Activated CD8-positive, alpha-beta memory T cell treated with anti-CD3 and anti-CD28 coated beads for 24 hours (primary cell): ENCODE data around the gene TMEM59.
A peak's percentile ranks its signal among the peaks of the same experiment; 100 is the strongest.
"Not testable (repeated sequence)": the region's sequence is repeated elsewhere in the genome, so short reads cannot be mapped to it uniquely, and the experiment has no call there.

Experiments used
- DNase-seq: peaks from one replicate; pipeline ENCODE4 v3.0.0-alpha.2; 2020

Gene TMEM59

DNA sequence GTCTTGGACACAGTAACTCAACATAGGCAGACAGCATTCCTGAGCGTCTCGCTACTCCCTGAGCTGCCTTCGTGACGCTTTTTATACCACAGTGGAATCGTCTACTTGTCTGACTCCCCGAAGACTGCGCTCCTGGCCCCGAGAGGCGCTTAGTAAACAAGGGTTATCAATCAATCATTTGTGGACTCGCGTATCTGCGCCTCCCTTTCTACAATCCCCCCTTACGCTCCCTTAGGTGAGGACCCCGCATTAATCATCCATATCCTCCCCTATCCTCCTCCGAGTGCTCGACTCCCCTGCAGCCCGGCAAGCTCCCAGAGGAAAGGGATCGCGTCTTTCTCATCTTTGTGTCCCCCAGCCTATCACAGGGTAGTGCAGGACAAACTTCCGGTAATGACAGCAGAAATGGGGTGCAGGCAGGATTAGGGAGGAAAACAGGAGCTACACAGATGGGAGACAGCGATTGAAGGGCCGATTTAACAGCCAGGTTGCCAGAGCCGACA lies 522 bp downstream of the TMEM59 start:
- no peak for DNase-seq

DNA sequence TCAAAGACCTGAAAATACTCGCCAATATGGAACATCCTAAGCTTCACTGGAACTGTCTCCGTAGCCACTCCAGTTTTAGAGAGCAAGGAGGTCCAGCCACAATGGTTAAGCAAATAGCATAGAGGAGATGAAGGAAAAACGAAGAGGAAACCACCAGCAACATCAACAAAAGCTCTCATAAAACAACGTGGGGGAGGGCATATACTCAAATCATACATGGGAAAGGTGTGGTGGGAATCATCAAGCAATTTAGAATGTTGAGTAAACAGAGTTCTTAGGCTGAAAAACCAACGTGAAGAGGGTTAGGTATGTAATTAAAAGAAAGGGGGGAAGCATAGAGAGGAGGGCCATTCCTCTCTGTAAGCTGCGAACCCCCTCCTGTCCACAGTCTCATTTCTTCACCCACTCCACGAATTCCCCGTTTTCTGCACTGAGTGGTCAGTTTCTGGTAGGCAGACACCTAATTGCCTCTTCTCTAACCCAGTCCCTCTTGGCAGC lies 1.0 kb downstream of the TMEM59 start:
- no peak for DNase-seq

DNA sequence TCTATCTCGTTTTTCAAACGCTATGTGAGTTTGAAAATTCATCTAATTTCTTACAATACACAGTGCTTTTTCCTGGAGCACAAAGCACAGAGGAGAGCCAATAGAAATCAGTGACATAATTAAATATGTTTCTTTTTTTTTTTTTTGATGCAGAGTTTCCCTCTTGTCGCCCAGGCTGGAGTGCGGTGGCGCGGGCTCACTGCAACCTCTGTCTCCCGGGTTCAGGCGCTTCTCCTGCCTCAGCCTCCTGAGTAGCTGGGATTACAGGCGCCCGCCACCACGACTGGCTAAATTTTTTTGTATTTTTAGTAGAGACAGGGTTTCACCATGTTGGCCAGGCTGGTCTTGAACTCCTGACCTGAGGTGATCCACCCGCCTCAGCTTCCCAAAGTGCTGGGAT lies 2.6 kb downstream of the TMEM59 start:
- DNase-seq, result not testable (repeated sequence)

DNA sequence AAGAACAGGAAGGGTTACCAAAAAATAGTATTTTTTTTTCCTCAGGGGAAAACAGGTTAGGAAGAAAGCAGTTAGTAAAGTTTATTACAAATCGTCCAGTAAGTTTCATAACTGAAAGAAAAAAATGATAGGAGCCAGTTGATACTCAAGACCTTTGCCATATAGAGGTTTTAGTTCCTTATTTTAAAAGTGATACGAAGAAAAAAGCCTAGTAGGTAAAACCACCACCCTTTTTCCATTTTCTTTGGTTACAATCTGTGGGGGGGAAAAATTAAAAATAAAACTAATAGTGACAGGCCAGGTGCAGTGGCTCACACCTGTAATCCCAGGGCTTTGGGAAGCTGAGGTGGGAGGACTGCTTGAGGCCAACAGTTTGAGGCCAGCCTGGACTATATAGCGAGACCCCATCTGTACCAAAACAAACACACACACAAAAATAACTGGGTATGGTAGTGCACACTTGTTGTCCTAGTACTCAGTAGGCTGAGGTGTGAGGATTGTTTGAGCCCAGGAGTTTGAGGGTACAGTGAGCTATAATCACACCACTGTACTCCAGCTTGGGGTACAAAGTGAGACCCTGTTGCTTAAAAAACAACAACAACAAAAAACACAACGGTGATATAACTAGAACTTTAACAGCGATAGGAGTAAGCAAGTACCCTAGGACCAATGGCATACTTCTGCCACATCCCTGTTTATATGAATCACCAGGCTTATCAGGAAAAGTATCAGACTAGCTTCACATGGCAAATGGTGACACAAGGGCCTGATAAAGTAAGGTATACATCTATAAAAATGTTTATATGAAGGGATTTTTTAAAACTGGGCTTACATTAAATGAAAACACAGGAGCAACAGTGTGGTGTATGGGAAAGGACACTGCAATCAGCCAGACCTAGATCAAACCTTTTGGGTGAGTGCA lies 5.4 kb downstream of the TMEM59 start:
- no peak for DNase-seq

DNA sequence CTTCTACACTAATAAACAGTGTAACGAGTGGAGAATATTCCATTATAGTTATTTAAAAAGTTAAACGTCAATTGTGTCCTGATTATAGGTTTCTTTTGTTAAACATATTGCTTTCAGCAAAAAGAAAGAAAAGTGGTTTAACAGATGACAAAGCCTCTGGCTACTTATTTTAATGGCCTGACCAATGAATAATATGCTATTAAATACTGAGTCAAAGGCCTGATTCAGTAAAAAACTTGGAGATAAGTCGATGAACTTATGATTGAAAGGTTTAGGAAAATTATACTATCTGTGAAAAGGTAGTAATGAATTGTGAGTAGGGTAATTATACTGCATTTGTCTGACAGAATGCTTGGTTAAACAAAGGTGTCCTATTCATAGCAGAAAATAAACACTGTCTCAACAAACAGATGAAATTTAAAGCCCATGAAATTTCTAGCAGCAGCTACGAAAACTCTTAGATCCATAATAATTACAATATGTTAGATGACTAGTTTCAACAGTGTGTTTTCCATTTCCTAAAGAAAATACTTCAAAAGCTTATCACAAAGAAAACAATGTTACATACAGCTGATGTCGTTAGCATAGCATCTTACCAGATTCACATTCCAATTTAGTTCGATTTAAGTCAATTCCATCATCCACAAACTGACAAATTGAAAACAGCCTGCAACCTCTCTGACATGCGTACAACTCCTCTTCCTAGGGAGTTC lies 6.2 kb downstream of the TMEM59 start:
- no peak for DNase-seq

DNA sequence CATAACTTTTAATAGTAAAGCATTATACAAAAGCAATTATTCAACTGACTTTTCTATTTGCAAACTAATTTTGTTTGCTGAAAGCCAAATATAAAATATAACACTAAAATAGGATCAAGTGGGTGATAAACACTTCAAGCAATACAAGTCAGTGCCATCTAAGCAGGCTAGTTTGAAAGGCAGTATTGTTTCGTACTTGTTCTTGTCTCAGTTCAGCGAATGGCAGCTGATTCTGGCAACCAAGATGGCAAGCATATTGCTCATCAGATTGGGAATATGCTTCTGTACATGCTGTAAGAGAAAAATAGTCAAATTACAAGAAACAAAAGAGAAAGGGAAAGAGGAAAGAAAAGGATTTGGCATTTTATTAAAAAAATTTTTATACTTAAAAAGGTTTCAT lies 7.5 kb downstream of the TMEM59 start:
- no peak for DNase-seq

DNA sequence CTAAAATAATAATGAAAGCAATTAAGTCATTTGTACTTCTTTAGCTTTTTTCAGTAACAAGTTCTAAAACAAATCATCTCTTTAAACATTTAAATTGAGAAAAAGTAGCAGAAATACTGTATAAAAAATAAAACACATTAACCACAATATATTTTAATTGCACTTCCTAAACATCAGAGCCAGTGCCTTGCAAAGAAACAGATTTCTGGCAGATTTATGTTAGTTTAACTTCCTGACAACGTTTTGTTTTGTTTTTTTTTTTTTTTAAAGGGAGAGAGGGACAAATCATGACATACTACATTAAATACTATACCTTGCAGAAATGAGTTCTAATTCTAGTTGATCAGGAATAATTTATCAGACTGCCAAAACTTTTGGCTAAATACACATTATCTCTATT lies 11.2 kb downstream of the TMEM59 start:
- no peak for DNase-seq

DNA sequence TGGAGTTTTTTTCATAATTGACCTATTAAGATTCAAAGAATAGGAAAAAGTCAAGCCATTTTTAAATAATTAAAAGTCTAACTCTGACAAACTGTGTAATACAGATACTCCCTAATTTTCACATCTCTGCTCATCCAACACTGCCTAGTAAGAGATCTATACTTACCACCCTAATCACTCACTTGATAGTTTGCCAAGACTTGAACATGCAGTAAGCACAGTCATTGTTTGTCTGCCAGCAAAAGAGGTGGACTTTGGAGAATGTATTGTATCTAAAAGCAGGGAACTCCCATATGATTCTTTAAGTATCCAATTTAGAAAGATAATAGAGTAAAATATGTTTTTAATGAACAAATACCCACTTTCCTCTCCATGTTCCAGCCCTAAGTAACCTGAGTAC lies 15.5 kb downstream of the TMEM59 start:
- DNase-seq, result no peak

DNA sequence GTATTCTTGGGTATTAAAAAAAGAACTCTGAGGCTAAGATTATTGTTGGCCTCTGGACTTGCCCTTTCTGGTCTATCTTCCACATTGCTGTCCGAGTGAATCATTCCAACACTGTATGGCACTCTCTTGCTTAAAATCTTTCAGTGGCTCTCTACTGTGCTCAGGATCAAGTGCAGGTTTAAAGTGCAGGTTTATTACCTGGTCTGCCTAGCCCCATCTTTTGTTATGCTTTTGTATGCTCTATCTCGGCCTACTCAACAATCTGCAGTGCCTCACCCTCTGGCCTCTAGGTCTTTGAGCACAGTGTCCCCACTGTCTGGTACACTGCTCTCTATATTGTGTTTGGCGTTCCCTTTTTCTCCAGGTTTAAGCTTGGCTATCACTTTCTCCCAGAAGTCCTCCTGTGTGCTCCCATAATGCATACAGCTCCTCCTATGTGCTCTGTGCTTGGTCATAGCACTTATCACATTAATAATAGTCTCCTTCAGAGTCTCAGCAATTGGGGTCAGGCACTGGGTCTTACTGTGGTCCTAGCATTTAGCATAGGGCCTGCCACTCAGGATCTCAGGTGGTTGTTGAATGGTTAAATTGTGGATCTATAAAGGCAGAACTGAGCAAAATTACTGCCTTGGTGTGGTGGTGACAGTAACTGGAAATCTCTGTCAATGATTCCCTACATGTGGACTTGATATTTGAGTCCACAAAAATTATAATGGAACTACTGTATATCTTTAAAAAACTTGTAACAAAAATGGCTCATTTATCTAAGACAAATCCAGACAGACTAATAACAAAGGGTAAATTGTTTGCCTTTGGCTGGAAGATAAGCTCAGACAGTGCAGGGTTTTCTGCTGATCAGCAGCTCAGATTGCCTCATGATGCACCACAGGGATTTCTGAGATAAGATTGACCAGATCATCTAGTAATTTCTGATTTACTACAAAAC lies 24.4 kb downstream of the TMEM59 start:
- DNase-seq, result peak; percentile 17

DNA sequence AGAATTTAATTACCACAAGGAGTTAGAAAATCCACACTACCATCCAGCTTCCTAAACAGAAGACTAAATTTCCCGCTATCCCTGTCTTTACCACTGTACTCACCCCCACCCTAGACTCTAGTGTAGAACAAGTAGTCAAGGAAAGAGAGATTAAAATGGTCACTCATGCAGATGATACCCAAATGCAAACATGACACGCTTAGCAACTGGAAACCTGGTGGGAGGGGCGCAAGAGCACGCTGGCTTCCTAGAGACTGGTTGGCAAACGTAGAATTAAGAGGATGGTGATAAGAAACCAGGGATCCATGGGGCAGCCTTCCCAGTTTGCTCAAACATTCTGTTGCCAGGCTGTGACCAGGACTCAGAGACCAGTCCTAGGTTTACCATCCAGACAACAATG lies 25.2 kb downstream of the TMEM59 start:
- peak; percentile 13 for DNase-seq

DNA sequence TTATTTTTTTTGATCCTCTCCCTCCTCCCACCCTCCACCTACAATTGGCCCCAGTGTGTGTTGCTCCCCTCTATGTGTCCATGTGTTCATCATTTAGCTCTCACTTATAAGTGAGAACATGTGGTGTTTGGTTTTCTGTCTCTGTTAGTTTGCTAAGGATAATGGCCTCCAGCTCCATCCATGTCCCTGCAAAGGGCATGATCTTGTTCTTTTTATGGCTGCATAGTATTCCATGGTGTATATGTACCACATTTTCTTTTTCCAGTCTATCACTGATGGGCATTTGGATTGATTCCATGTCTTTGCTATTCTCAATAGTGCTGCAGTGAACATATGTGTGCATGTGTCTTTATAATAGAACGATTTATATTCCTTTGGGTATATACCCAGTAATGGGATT lies 28.2 kb downstream of the TMEM59 start:
- not testable (repeated sequence) for DNase-seq

DNA sequence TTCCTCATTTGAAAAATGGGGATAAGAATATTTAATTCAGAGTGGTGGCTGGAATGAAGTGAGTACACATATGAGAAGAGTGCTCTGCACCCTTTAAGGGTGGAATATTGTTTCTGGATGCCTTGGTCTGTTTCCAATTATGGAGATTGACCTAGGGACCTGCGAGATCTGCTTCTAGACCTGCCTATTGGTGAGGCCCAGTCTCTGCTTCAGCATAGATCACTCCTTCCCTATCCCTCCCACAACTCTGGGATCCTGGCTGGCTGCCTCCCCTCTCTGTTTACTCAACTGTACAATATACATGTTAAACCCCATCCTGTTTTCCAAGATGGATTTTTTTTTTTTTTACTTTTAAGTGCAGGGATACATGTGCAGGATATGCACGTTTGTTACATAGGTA lies 28.6 kb downstream of the TMEM59 start:
- peak; percentile 17 for DNase-seq

DNA sequence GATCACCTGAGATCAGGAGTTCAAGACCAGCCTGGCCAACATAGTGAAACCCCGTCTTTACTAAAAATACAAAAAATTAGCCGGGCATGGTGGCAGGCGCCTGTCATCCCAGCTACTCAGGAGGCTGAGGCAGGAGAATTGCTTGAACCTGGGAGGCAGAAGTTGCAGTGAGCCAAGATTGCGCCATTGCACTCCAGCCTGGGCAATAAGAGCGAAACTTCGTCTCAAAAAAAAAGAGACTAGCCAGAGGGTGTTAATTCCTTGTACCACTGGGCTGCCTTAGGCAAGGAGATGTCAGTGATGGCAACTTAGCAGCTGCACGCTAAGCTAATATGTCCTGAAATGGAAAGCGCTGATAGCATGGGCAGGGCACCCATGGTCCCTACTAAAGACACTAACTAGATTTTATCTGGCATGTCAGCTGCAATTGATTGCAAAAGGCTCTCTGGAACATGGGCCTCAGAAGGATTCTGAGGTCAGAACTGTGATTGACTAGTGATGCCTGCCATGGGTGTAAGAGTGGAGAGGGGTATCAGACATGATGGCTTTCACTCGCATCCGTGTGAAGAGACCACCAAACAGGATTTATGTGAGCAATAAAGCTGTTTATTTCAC lies 33.3 kb downstream of the TMEM59 start:
- peak; percentile 21 for DNase-seq

DNA sequence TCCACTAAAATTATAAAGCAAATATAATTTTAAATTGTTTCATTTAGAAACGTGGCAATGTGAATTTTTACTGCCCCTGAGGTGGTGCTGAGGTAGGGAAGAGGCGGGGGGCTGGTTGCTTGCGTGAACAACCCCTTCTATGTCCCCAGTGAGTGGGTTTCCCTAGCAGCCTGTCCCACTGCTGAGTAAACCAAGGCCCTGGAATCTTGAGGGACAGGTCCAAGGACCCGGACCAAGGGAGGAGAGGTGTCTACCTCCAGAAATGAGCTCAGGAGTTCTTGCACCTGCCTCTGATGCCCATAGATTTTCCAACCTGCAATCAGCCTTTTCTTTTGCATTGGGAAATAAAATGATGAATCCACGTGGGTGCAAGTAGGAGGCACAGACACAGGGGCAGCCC lies 34.4 kb downstream of the TMEM59 start:
- peak; percentile 30 for DNase-seq

DNA sequence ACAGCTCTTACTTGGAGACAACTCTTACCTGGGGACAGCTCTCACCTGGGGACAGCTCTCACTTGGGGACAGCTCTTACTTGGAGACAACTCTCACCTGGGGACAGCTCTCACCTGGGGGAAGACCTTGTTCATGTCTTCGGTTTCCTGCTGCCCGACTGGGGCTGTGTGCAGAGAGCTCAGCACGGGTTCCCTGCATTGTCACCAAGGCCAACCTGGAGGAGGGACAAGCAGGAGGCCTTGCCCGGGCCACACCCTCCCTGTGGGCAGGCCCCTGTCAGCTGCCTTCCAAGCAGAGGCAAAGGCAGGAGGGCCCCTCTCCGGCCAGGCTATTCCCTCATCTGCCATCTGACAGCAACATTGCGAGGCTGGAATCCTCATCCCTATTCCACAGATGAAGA lies 35.0 kb downstream of the TMEM59 start, which contains the start of gene LDLRAD1:
Gene LDLRAD1, minus strand, starts transcription at position 208 of the 400 bp plus-strand sequence. Its CDS starts 74 bp downstream, at position 134.
- DNase-seq, result peak; percentile 32

DNA sequence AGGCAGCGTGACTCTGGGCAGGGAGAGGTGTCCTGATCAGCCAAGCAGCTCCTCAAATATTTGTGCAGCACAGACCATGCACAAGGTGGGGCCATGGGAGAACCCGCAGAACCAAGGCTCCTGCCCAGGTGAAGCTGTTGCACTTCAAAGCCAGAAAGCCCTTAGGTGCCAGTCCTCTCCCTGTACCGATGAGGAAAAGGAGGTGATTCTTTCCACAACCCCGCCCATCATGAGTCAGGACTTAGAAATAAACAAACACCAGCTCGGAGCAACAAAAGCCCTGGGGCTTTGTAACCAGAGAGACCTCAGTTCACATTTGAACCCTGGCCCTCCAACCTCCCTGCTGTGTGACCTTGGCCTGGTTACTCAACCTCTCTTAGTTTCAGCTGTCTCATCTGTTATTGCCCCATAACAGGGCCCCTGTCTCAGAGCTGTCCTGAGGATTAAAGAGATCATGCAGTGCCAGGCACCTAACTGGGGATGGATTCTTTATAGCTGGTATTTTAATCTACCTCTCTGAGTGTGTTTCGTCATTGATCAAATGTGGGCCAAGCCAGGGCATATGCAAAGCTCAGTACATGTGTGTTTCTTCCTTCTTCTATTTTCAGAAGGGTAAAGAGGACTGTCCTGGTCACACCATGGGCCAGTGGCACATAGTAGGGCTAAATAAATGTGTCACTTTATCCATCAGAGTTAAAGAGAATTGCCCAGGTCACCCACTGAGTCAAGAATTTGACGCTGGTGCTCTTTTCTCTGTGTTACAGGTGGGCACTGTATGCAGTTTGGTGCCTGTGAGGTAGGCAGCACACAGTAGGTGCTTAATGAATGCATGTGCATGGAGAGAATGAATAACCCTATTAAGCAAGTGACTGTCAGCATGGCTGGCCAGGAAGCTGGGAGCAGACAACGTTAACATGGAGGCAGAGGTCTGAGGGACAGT lies 36.4 kb downstream of the TMEM59 start:
- DNase-seq, result peak; percentile 30

DNA sequence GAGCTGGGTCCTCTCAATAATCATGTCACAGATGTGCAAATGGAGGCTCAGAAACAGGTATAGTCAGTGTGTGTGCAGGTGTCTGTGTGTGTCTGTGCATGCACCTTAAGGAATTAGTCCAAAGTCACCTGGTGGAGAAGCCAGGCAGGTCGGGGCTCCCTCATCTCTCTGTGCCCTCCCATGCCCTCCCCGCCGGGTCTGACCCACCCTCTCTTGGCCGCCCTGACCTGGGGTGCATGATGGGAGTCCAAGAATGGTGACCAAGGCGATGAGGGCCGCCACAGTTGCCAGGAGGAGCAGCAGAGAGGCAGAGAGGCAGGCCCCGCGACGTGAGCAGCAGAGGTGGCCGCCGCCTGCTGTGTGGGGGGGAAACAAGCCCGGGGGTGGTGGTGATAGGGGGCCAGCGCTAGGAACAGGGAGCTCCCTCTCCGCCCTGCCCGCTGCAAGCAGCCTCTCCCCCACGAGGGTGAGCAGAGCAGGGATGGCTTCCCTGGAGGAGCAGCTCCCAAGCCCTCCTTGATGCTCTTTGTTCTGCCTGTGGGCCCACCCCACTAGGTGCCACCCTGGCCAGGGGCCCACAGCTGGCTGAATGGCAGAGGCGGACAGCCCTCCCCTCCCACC lies 38.9 kb downstream of the TMEM59 start:
- peak; percentile 26 for DNase-seq

DNA sequence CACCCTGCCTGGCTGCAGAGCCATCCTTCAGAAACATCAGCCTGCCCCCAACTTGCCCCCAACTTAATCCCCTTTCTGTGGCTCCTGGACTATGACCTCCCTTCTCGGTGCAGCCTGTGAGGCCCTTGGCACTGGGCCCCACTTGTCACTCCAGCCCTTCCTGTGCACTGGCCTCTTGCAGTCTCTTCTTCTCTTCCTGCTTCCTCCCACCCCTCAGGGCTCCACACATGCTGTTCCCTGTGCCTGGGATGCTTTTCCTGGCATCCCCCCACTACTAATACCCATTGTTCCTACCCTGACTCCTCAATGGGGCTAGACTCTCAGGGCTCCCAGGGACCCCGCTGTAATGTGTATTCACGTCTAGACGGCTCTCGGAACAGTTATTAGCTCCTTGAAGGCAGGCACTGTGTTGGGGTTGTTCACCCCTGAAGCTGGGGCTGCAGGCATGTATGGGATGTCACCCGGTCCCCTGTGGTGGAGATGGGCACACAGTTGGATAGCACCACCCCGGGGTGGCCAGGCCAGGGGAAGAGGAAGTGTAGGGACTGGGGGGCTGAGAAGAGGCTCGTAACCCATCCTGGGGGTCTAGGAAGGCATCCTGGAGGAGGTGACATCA lies 39.5 kb downstream of the TMEM59 start:
- peak; percentile 28 for DNase-seq

DNA sequence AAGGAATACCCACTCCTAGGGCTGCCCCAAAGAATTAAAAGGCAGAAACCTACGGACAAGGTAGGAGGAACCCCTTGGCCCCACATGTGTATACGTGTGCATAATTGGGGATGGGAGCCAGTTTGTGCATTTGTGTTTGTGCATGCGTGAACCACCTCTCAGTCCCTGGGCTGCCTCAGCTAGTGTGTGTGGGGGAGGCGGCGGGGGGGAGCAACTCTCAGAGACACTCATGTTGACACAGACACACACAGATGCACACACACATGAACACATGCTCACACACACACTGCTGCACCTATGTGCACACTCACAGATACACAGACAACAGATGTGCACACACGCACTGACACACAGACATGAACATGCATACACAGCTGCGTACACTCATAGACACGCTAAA lies 40.1 kb downstream of the TMEM59 start:
- DNase-seq, result peak; percentile 15

DNA sequence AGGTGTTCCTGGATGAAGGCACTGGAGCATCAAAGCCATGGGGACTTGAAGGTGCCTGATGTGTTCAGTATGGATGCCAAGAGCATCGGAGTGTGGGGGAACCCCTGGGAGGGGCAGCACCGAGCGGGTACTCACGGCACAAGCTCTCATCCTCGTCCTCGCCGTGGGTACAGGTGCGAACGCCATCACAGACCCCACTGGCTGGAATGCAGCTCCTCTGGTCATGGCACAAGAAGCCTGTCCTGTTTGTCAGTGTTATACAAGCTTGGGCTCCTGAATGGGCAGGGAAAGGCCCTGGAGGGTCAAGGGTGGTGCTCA lies 41.0 kb downstream of the TMEM59 start:
- no peak for DNase-seq
